ENCODE measurements around the gene SCD. TPM values are rescaled to one million over a fixed set of nuclear protein-coding genes. Genes with fewer than 3 reads are reported as not detected.

The SCD gene
- total and polyA plus RNA-seq, 2 donors (not counting 1 experiment from before 2014, with no cell fraction given), result 0.89 to 5.1 TPM

- Histone ChIP-seq H2AFZ (ENCODE audit: insufficient read depth, low read depth, low read length, poor library complexity, severe bottlenecking) (peak overlapping the region; percentile 62), H3K9me3 (ENCODE audit: control extremely low read depth in 1 of 3, control insufficient read depth in 2 of 3, insufficient read depth in 1 of 3, low read length in 2 of 3) (no peaks in the 10 kb centered on the region), H3K9ac (ENCODE audit: low read length) (peak overlapping the region; percentile 23), H4K20me1 (ENCODE audit: control insufficient read depth, insufficient read depth, low read length, poor library complexity, severe bottlenecking) (no peaks in the 10 kb centered on the region), H3K27ac (ENCODE audit: low read length in 2 of 2) (peak overlapping the region; percentile 77 to 92), H3K4me2 (replicated peaks; ENCODE audit: low read depth, low read length, poor library complexity, severe bottlenecking) (peak overlapping the region; percentile 63), H3K4me1 (ENCODE audit: control insufficient read depth in 2 of 2, insufficient read depth in 2 of 2, low read length in 2 of 2) (peaks cover 22 to 23% of the 10 kb centered on the region in 2 donors), H3K4me3 (ENCODE audit: control extremely low read depth in 1 of 5, extremely low read depth in 1 of 5, insufficient read depth in 1 of 5, low read depth in 2 of 5, low read length in 4 of 5) (peak overlapping the region in 2 of 5 experiments; percentile 19 to 28), H3K36me3 (replicated peaks in 1 of 2; ENCODE audit: control extremely low read depth in 1 of 2, control insufficient read depth in 1 of 2, extremely low read depth in 1 of 2, insufficient read depth in 2 of 2, low read length in 1 of 2) (no peaks in the 10 kb centered on the region), H3K27me3 (replicated peaks in 1 of 4; ENCODE audit: control extremely low read depth in 1 of 4, control insufficient read depth in 3 of 4, insufficient read depth in 4 of 4, low read length in 3 of 4) (peaks cover 0 to 3% (median 0%) of the 10 kb centered on the region in 4 experiments), H3K79me2 (ENCODE audit: control insufficient read depth, insufficient read depth, low read length) (no peaks in the 10 kb centered on the region)
- ChIA-PET CTCF (interaction anchor here (1.1 to 4.3 kb wide), 5 partner anchors 11 to 106 kb away, joined by 3 to 37 read pairs (median 6); partner anchors contain the start of gene BLOC1S2), POLR2A (interaction anchor here (2.1 kb wide), 1 partner anchor 41 kb away, joined by 8 read pairs; the partner anchor contains the start of gene BLOC1S2)
- peak overlapping the region; percentile 60 for H3K4me3 Mint-ChIP-seq
- WGBS (ENCODE audit: insufficient coverage), result 37% methylated on average over 7 of the region's 8 CpGs
- H3K27me3 Mint-ChIP-seq, result peaks cover 15% of the 10 kb centered on the region
- intact Hi-C loops (cut with micrococcal nuclease), result loop anchor here (1.0 to 2.0 kb wide), 5 partner anchors 11 to 98 kb away; partner anchors contain the start of genes BLOC1S2, CHUK and SCD
- DNase-seq, result peak; percentile 90
- peak; percentile 100 for ATAC-seq (ENCODE audit: low read depth)
- H3K4me1 Mint-ChIP-seq, result peaks cover 29% of the 10 kb centered on the region
- H3K27ac Mint-ChIP-seq, result peak overlapping the region; percentile 91
- TF ChIP-seq EZH2 (IDR thresholded peaks at IDR 0.05; ENCODE audit: borderline replicate concordance, insufficient read depth, low read depth, low read length, poor library complexity, severe bottlenecking), result no peak
- H3K9me3 Mint-ChIP-seq (ENCODE audit: insufficient read depth), result no peaks in the 10 kb centered on the region
These were observed 19.9 kb upstream of the SCD start for GRCh38 chr10:100327007-100327717.

- H3K4me1 ChIP-seq (ENCODE audit: control insufficient read depth in 2 of 2, insufficient read depth in 2 of 2, low read length in 2 of 2), result peaks cover 22 to 23% of the 10 kb centered on the region in 2 donors
- no peak for TF ChIP-seq EZH2 (IDR thresholded peaks at IDR 0.05; ENCODE audit: borderline replicate concordance, insufficient read depth, low read depth, low read length, poor library complexity, severe bottlenecking)
- no peak for TF ChIP-seq CTCF (IDR thresholded peaks at IDR 0.05)
- Mint-ChIP-seq H3K27ac (no peak overlapping the region), H3K9me3 (ENCODE audit: insufficient read depth) (no peaks in the 10 kb centered on the region), H3K27me3 (peaks cover 17% of the 10 kb centered on the region), H3K4me3 (no peak overlapping the region), H3K4me1 (peaks cover 29% of the 10 kb centered on the region)
- H3K36me3 ChIP-seq (replicated peaks in 1 of 2; ENCODE audit: control extremely low read depth in 1 of 2, control insufficient read depth in 1 of 2, extremely low read depth in 1 of 2, insufficient read depth in 2 of 2, low read length in 1 of 2), result no peaks in the 10 kb centered on the region
- H3K79me2 ChIP-seq (ENCODE audit: control insufficient read depth, insufficient read depth, low read length), result no peaks in the 10 kb centered on the region
- H3K9ac ChIP-seq (ENCODE audit: low read length), result no peak overlapping the region
- peak overlapping the region; percentile 63 for H3K4me2 ChIP-seq (replicated peaks; ENCODE audit: low read depth, low read length, poor library complexity, severe bottlenecking)
- H3K27me3 ChIP-seq (replicated peaks in 1 of 4; ENCODE audit: control extremely low read depth in 1 of 4, control insufficient read depth in 3 of 4, insufficient read depth in 4 of 4, low read length in 3 of 4), result peaks cover 0 to 3% (median 0%) of the 10 kb centered on the region in 4 experiments
- ATAC-seq (ENCODE audit: low read depth) (no peak), DNase-seq (no peak)
- H2AFZ ChIP-seq (ENCODE audit: insufficient read depth, low read depth, low read length, poor library complexity, severe bottlenecking), result peak overlapping the region; percentile 62
- no peaks in the 10 kb centered on the region for H4K20me1 ChIP-seq (ENCODE audit: control insufficient read depth, insufficient read depth, low read length, poor library complexity, severe bottlenecking)
- ChIA-PET CTCF (interaction anchor here (1.1 to 4.3 kb wide), 6 partner anchors 10 to 106 kb away, joined by 3 to 37 read pairs (median 5); partner anchors contain the start of gene BLOC1S2), POLR2A (interaction anchor here (2.1 kb wide), 1 partner anchor 41 kb away, joined by 8 read pairs; the partner anchor contains the start of gene BLOC1S2)
- peak overlapping the region; percentile 77 to 92 for H3K27ac ChIP-seq (ENCODE audit: low read length in 2 of 2)
- H3K9me3 ChIP-seq (ENCODE audit: control extremely low read depth in 1 of 3, control insufficient read depth in 2 of 3, insufficient read depth in 1 of 3, low read length in 2 of 3), result no peaks in the 10 kb centered on the region
- intact Hi-C loops (cut with micrococcal nuclease), result loop anchor here (1.0 to 2.0 kb wide), 5 partner anchors 11 to 98 kb away; partner anchors contain the start of genes BLOC1S2, CHUK and SCD
- no peak overlapping the region for H3K4me3 ChIP-seq (ENCODE audit: control extremely low read depth in 1 of 5, extremely low read depth in 1 of 5, insufficient read depth in 1 of 5, low read depth in 2 of 5, low read length in 4 of 5)
- 92% methylated on average over 3 of the region's 3 CpGs for WGBS (ENCODE audit: insufficient coverage)
These were observed 19.4 kb upstream of the SCD start for GRCh38 chr10:100327718-100328009.

Measured in B cell (primary cell).